HG03457 (cell line): ENCODE results near the gene CHMP2A.
A peak's percentile ranks its signal among the peaks of the same experiment; 100 is the strongest.

Source experiments
- ATAC-seq: cut with Tn5 transposase; IDR thresholded peaks from one replicate; pipeline ENCODE4 v1.9.1; 2021; ENCODE audit warnings: moderate number of reproducible peaks; ENCODE audit not compliant: unreplicated experiment

The CHMP2A gene

DNA sequence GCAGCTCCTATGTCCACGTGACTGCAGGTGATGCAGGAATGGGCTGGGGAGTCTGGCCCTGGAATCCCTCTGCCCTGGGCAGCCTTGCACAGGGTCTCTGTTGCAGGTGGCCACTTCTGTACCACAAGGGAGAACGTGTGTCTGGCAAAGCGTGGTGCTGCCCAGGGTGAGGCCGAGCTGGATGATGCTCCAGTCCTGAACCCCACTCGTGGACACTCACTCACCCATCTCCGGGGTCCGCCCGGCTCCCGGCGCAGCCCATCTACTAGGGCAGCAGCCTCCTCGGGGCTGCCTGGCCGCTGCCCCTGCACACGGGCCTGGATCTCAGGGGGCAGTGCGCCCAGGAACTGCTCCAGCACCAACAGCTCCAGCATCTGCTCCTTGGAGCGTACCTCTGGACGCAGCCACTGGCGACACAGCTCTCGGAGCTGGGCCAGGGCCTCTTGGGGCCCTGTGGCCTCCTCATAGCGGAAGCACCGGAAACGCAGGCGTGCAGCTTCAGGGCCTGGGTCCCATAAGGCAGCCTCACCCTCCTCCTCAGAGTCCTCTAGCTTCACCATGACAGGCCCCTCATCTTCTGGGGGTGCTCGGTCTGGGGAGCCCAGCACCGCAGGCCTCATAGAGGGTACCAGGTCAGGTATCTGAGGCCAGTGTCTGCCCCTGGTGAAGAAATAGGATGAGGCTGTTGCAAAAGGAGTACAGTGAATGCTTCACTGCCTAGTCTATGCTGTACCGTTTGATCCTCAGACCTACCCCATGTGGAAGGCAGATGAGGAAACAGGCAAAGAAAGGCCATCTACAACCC is 16.1 kb upstream of the CHMP2A start:
- ATAC-seq: no peak

- no peak for ATAC-seq
Observed at GRCh38 chr19:58569943-58570670, 15.2 kb upstream of the CHMP2A start.

DNA sequence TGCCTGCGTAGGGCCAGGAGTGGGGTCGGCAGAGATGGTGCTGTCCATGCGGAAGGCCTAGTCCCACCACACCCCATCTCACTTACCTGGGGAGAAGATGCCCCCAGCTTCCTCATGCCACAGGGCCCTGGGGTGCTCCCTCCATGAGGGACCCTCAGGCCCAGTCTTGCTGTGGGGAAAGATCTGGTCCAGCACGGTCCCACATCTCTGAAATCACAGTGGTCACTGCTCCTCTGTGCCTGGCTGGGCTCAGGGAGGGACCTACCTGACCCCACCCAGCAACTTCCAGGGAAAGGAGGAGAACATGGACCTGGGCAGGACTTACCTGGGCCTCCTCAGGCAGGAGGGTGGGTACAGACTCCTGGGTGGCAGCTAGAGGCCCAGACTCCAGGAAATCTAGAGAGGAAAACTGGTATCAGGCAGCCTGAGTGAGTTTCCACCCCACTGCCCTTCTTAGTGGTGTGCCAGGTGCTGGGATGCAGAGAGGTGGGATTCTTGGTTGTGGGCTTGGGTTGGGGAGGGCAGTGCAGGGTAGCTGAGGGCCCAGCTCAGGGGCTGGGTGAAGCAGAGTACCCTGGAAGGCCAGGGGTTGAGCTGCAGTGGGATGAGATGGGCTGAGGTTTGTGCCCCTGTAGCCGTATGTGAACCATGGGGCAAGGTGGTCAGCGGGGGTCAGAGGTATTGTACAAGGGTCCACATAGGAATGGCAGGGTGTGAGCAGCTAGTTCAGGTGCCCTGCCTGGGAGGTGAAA is 14.5 kb upstream of the CHMP2A start:
- ATAC-seq: no peak

DNA sequence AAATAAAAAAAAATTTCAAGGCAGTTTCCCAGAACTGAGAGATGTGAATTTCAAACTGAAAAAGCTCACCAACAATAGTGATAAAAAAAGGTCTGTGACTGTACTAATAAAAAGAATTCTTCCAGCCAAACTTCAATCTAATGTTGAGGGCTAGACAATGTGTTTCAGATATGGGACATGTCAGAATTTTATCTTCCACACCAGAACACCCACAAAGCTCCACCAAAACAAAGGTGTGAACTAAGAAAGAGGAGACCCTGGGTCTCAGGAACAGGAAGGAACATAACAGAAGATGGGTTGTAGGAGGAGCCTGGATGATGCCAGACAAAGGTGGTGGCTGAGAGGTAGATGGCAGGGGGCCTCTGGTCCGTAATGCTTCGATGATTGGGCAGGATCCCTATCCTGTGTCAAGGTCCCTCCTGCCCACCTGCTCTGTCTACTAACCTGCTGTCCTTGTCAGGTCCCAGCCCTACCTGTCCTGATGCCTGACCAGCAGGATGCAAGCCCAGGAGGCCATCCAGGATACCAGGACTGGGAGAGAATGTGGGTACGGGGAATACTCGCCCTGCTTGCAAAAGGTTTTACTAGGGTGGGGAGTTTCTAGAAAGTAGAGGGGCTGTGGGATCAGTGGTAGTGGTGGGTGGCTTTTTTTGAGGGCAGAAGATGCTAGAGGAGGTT is 13.7 kb upstream of the CHMP2A start:
- ATAC-seq: no peak

GRCh38 chr19:58566989-58567388 is 12.1 kb upstream of the CHMP2A start:
- no peak for ATAC-seq

- no peak for ATAC-seq
Observed at GRCh38 chr19:58563823-58564222, 8.9 kb upstream of the CHMP2A start.

- no peak for ATAC-seq
Observed at GRCh38 chr19:58563034-58563573, 8.2 kb upstream of the CHMP2A start.

GRCh38 chr19:58562122-58563033 is 7.5 kb upstream of the CHMP2A start:
- ATAC-seq: no peak

GRCh38 chr19:58561373-58562121 is 6.6 kb upstream of the CHMP2A start:
- no peak for ATAC-seq

DNA sequence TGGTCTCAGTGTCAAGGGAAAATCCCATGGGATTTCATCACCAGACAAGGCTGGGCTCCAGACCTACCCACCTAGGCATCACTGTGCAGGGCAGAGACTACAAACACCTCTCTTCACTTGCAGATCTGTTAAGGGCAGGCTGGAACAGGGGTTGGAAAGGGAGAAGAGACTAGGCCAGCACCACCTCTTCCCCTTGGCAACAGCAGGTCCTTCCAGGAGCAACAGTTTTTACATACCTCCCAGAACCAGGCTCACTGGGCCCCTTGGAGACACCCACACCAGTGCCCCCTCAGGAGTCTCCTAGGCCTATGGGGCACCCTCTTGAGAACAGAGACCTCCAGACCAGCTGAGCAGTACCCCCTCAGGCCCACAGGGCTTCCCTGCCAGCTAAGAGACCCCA is 6.0 kb upstream of the CHMP2A start:
- ATAC-seq: no peak

DNA sequence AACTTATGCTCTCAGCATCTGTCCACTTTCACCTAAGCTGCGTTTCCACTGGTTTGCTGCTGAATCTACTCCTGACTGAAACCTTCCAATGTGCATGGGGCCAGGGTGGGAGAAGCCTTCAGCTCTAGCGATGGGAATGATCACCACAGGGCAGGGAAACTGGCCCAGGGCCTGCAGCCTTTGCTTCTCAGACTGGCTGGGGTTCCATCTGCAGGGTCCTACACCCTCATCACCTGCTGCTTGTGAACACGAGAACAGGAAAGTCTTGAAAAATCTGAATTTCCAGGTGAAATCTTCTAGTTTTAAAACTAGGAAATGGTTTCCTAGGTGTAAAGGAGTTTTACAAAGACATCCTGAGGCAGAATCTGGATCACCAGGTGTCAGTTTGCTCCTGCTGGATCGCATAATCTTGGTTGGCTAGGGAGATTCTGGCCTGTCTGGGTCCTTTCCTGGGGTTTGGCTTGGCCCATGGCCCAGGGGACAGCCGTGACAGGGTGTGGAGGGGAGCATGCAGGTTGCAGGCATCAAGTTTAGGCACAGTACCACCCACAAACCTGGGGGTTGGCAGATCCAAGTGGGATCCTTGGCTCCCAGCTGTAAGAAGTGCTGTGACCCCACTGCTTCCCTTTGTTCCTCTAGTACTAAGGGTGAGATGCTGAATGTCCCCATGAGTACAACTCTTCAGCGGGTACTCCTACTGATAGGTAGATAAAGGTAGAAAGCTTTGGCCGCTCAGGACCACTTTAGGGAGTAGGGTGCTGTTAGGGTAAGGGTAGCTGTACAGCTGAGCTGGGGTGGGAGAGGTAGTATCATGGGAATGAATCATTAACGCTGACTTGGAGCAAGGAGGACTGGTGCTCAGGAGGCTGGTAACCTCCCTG is 5.3 kb upstream of the CHMP2A start:
- no peak for ATAC-seq

DNA sequence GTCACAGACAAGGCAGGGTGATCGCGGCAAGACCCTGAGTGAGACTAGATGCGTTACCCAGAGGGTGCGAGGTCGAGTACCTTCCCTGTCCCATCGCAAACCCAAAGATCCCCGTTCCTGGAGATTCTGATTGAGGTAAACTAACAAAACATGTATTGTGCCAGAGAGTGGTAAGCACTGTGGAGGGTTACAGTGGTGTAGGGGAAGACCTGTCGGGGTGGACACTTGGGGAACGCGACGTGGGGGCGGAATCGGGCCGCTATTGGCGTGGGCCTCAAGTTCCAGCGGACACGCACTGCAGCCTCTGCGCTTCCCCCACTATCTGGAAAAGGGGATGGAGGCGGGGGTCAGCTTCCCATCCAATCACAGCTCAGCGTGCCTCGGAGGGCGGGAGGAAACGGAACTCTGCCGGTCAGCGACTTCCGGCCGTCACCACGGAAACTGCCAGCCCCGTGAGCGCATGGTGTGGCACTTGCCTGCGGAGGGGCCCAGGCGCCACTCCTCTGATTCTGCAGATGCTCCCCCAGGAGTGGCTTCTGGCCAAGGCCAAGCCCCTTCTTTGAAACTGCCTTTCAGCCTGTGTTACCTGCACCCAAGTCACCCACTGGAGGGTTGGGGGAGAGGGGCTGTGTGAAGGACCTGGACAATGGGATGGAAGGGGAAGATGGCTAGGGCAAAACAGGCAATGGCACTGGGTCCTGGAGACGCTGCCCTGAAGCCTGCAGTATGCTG is 4.5 kb upstream of the CHMP2A start:
- ATAC-seq: no peak

- peak; percentile 45 for ATAC-seq
Observed at GRCh38 chr19:58558623-58559274, 3.8 kb upstream of the CHMP2A start.

GRCh38 chr19:58558066-58558622 is 3.2 kb upstream of the CHMP2A start, which contains the start of gene UBE2M:
Gene UBE2M (minus strand): TSS chr19:58558611. CDS start chr19:58558381, 230 bp downstream.
- ATAC-seq: peak; percentile 2

DNA sequence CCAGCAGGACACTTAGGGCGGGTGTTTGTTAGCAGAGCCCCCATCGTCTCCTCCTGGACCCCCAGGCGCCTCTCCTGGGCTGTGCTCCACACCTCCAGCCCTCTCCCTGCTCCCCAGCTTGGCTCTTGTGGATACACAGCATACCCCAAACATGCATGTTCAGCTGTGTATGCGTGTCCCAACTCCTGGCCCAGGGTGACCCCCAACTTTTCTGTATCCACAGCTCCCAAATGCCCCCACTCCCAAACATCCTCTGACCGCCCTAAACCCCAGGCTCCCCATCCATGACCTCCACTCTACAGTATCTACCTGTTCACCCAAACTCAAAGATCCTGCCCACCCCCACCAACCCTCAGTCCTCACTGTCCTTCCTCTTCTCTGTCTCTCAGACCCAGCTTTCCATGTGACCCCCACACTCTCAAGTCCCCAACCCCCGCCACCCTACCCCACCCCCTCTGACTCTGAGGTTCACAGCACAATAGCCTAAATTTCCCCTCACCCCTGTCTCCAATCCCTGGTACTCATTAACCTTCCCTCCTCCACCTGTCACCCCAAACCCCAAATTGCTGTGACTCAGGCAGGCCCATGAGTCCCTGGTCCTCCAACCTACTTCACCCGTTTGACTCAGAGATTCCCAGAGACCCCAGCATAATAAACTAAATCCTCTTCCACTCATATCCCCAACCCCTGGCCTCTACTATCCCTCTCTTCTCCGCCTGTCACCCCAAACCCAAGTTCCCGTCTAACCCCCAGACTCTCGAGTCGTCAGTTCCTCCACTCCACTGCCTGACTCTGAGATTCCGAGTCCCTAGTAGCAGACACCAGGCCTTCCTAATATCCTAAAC is 2.5 kb upstream of the CHMP2A start:
- ATAC-seq: no peak
